Measurements from ENCODE around the gene PIK3R3. TPM values are rescaled to one million over a fixed set of nuclear protein-coding genes. Genes with fewer than 3 reads are reported as not detected.

The PIK3R3 gene
- polyA plus RNA-seq, 2 of the 4 experiments (the other 2 are of a cell fraction), result 2.1 to 2.2 TPM

DNA sequence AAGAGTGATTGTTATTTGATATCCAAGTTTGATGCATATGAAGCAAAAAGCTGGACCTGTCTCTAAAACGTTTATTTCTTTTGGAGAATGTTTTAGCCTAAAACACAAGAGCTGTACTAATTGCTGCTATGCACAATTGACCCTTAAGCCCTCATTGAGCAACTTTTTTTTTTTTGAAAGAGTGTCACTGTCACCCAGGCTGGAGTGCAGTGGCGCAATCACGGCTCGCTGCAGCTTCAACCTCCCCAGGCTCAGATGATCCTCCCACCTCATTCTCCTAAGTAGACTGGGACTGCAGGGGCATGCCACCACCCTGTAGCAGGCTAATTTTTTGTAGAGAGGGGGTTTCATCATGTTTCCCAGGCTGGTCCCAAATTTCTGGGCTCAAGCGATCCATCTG lies 129.1 kb downstream of the PIK3R3 start:
- ChIA-PET CTCF (no interaction called here), POLR2A (no interaction called here)
- ATAC-seq (no peak), DNase-seq (ENCODE audit: low read depth in 1 of 2, low spot score in 1 of 2) (no peak), FAIRE-seq (no peak)
- Histone ChIP-seq H3K9me3 (no peaks in the 10 kb centered on the region), H3K4me3 (no peak overlapping the region), H3K4me1 (peaks cover 6% of the 10 kb centered on the region; the same call in 1 of the 3 replicates), H3K4me2 (no peak overlapping the region), H3K27ac (no peak overlapping the region)
- 80% methylated on average over 5 of the region's 5 CpGs for WGBS (ENCODE audit: missing lambda C conversion rate)
- no peak for TF ChIP-seq ZSCAN20 (CRISPR knock-in tag; IDR thresholded peaks at IDR 0.05)
- no peak for TF ChIP-seq ZC3H11A (IDR thresholded peaks at IDR 0.05)
- no peak for TF ChIP-seq RNF2 (IDR thresholded peaks at IDR 0.05; ENCODE audit: borderline replicate concordance, low read depth)
- TF ChIP-seq, protein P1, sequence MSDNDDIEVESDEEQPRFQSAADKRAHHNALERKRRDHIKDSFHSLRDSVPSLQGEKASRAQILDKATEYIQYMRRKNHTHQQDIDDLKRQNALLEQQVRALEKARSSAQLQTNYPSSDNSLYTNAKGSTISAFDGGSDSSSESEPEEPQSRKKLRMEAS (IDR thresholded peaks at IDR 0.05), result no peak
- TF ChIP-seq BHLHE40 (IDR thresholded peaks at IDR 0.05; ENCODE audit: low read depth, low read length), result no peak
- TF ChIP-seq TP53 (CRISPR knock-in tag; IDR thresholded peaks at IDR 0.05), result no peak
- no peak for TF ChIP-seq CBX2 (IDR thresholded peaks at IDR 0.05; ENCODE audit: borderline replicate concordance, low read depth)
- TF ChIP-seq MAZ (IDR thresholded peaks at IDR 0.05; ENCODE audit: borderline replicate concordance, low read depth, low read length), result no peak
- no peak for TF ChIP-seq EP300 (IDR thresholded peaks at IDR 0.05)

DNA sequence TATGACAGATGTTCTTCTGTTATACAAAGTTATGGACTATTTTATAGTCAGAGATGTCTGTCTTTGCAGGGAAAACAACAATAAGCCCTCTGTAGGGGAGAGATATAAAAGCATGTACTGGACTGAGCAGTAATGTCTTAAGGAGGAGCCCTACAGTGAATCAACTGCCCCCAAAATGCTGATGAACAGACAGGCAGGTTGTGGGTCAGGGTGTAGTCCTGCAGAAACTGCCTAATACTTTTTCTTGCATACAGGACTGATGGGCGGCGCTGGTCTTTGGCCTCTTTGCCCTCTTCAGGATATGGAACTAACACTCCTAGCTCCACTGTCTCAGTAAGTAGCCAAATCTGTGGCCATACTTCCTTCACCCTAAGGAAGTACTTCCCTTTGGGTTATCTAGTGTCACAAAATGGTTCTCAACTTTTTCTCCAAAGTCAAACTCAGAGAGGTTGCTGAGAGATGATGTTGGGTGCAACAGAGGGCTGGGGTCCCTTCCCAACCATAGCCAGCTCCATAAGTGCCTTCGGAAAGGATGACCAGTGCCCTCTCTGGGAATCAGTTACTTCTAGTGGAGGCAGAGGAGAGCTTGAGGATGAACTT lies 129.8 kb downstream of the PIK3R3 start:
- WGBS (ENCODE audit: missing lambda C conversion rate), result 96% methylated on average over 3 of the region's 3 CpGs
- FAIRE-seq (no peak), ATAC-seq (no peak), DNase-seq (ENCODE audit: low read depth in 1 of 2, low spot score in 1 of 2) (no peak)
- Histone ChIP-seq H3K27ac (no peak overlapping the region), H3K4me3 (no peak overlapping the region), H3K9me3 (no peaks in the 10 kb centered on the region), H3K4me1 (peaks cover 6% of the 10 kb centered on the region; the same call in 1 of the 3 replicates), H3K4me2 (no peak overlapping the region)
- POLR2A ChIA-PET, result no interaction called here
- TF ChIP-seq HOXB13 (CRISPR knock-in tag; IDR thresholded peaks at IDR 0.05; ENCODE audit: low read depth), result no peak
- no peak for TF ChIP-seq RAD21 (conservative IDR thresholded peaks at IDR 0.05 in 1 of 2, IDR thresholded peaks at IDR 0.05 in 1 of 2)
- no peak for TF ChIP-seq JUNB (IDR thresholded peaks at IDR 0.05)
- TF ChIP-seq TFCP2L1 (CRISPR knock-in tag; IDR thresholded peaks at IDR 0.05), result no peak
- TF ChIP-seq MAZ (IDR thresholded peaks at IDR 0.05; ENCODE audit: borderline replicate concordance, low read depth, low read length), result no peak
- no peak for TF ChIP-seq PHF8 (IDR thresholded peaks at IDR 0.05; ENCODE audit: borderline replicate concordance, low read depth)
- TF ChIP-seq ZC3H11A (IDR thresholded peaks at IDR 0.05), result no peak
- no peak for TF ChIP-seq ESRRA (IDR thresholded peaks at IDR 0.05; ENCODE audit: borderline replicate concordance, low read length)
- TF ChIP-seq CEBPB (IDR thresholded peaks at IDR 0.05), result no peak
- no peak for TF ChIP-seq GATA3 (IDR thresholded peaks at IDR 0.05; ENCODE audit: borderline replicate concordance)
- no peak for TF ChIP-seq NR3C1 (IDR thresholded peaks at IDR 0.05)
- no peak for TF ChIP-seq PBX3 (IDR thresholded peaks at IDR 0.05)
- TF ChIP-seq, protein P1 (IDR thresholded peaks at IDR 0.05), result no peak
- no peak for TF ChIP-seq ZNF302 (CRISPR knock-in tag; IDR thresholded peaks at IDR 0.05)
- TF ChIP-seq CBX2 (IDR thresholded peaks at IDR 0.05; ENCODE audit: borderline replicate concordance, low read depth), result no peak
- TF ChIP-seq, protein P2, sequence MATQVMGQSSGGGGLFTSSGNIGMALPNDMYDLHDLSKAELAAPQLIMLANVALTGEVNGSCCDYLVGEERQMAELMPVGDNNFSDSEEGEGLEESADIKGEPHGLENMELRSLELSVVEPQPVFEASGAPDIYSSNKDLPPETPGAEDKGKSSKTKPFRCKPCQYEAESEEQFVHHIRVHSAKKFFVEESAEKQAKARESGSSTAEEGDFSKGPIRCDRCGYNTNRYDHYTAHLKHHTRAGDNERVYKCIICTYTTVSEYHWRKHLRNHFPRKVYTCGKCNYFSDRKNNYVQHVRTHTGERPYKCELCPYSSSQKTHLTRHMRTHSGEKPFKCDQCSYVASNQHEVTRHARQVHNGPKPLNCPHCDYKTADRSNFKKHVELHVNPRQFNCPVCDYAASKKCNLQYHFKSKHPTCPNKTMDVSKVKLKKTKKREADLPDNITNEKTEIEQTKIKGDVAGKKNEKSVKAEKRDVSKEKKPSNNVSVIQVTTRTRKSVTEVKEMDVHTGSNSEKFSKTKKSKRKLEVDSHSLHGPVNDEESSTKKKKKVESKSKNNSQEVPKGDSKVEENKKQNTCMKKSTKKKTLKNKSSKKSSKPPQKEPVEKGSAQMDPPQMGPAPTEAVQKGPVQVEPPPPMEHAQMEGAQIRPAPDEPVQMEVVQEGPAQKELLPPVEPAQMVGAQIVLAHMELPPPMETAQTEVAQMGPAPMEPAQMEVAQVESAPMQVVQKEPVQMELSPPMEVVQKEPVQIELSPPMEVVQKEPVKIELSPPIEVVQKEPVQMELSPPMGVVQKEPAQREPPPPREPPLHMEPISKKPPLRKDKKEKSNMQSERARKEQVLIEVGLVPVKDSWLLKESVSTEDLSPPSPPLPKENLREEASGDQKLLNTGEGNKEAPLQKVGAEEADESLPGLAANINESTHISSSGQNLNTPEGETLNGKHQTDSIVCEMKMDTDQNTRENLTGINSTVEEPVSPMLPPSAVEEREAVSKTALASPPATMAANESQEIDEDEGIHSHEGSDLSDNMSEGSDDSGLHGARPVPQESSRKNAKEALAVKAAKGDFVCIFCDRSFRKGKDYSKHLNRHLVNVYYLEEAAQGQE (IDR thresholded peaks at IDR 0.05), result no peak
- TF ChIP-seq NFE2L2 (conservative IDR thresholded peaks at IDR 0.05; ENCODE audit: low read length), result no peak
- no peak for TF ChIP-seq EHF (CRISPR knock-in tag; IDR thresholded peaks at IDR 0.05)
- TF ChIP-seq FOSL2 (IDR thresholded peaks at IDR 0.05), result no peak
- TF ChIP-seq FOSL2 (CRISPR knock-in tag; IDR thresholded peaks at IDR 0.05), result no peak
- TF ChIP-seq EHMT2 (IDR thresholded peaks at IDR 0.05; ENCODE audit: low read depth), result no peak
- CTCF ChIA-PET, result interaction anchor here (1.6 kb wide), 1 partner anchor 35 kb away, joined by 3 read pairs; no protein-coding TSS in a partner anchor

Data from A549 (cell line).